ENCODE results near the gene CFAP161. TPM values are rescaled to one million over a fixed set of nuclear protein-coding genes. Genes with fewer than 3 reads are reported as not detected.

The CFAP161 gene
- total RNA-seq, 2 donors from 2014 or later, result 2.9 TPM; not detected in 1

GRCh38 chr15:81087694-81088093 lies 46.4 kb upstream of the CFAP161 start:
- H3K4me1 ChIP-seq (replicated peaks), result no peaks in the 10 kb centered on the region
- DNase-seq (ENCODE audit: low spot score), result no peak
- no peaks in the 10 kb centered on the region for H3K36me3 ChIP-seq
- 19% methylated on average over 1 of the region's 1 CpG for WGBS
- no peaks in the 10 kb centered on the region for H3K9me3 ChIP-seq
- intact Hi-C loops (cut with DNase I), result no loop called here
- no peak overlapping the region for H3K4me3 ChIP-seq
- H3K27me3 ChIP-seq (replicated peaks; ENCODE audit: insufficient read depth), result no peaks in the 10 kb centered on the region
- TF ChIP-seq POLR2AphosphoS5 (IDR thresholded peaks at IDR 0.05) (no peak), POLR2A (IDR thresholded peaks at IDR 0.05) (no peak), CTCF (IDR thresholded peaks at IDR 0.05) (no peak)
- H3K27ac ChIP-seq, result no peak overlapping the region

GRCh38 chr15:81088470-81089013 lies 45.5 kb upstream of the CFAP161 start:
- no peak for DNase-seq (ENCODE audit: low spot score)
- no peak for TF ChIP-seq POLR2AphosphoS5 (IDR thresholded peaks at IDR 0.05)
- Histone ChIP-seq H3K27me3 (replicated peaks; ENCODE audit: insufficient read depth) (no peaks in the 10 kb centered on the region), H3K4me1 (replicated peaks) (no peaks in the 10 kb centered on the region), H3K9me3 (no peaks in the 10 kb centered on the region), H3K36me3 (no peaks in the 10 kb centered on the region), H3K27ac (no peak overlapping the region), H3K4me3 (no peak overlapping the region)
- WGBS, result 54% methylated on average over 5 of the region's 5 CpGs
- intact Hi-C loops (cut with DNase I), result no loop called here

- H3K4me1 ChIP-seq (replicated peaks), result no peaks in the 10 kb centered on the region
- no peak for DNase-seq (ENCODE audit: low spot score)
- H3K36me3 ChIP-seq, result no peaks in the 10 kb centered on the region
- TF ChIP-seq POLR2AphosphoS5 (IDR thresholded peaks at IDR 0.05), result no peak
- WGBS, result 39% methylated on average over 13 of the region's 13 CpGs
- H3K4me3 ChIP-seq, result no peak overlapping the region
- intact Hi-C loops (cut with DNase I), result no loop called here
- no peaks in the 10 kb centered on the region for H3K9me3 ChIP-seq
- no peaks in the 10 kb centered on the region for H3K27me3 ChIP-seq (replicated peaks; ENCODE audit: insufficient read depth)
- no peak overlapping the region for H3K27ac ChIP-seq
Measured at GRCh38 chr15:81091889-81092558, 42.0 kb upstream of the CFAP161 start.

- H3K9me3 ChIP-seq, result no peaks in the 10 kb centered on the region
- WGBS, result 73% methylated on average over 5 of the region's 5 CpGs
- no peaks in the 10 kb centered on the region for H3K27me3 ChIP-seq (replicated peaks; ENCODE audit: insufficient read depth)
- H3K27ac ChIP-seq, result no peak overlapping the region
- no peak for TF ChIP-seq CTCF (IDR thresholded peaks at IDR 0.05)
- TF ChIP-seq POLR2A (IDR thresholded peaks at IDR 0.05), result no peak
- no peak overlapping the region for H3K4me3 ChIP-seq
- DNase-seq (ENCODE audit: low spot score), result no peak
- H3K36me3 ChIP-seq, result no peaks in the 10 kb centered on the region
- intact Hi-C loops (cut with DNase I), result no loop called here
- no peaks in the 10 kb centered on the region for H3K4me1 ChIP-seq (replicated peaks)
Measured at GRCh38 chr15:81092559-81092902, 41.5 kb upstream of the CFAP161 start.

- Histone ChIP-seq H3K27me3 (replicated peaks; ENCODE audit: insufficient read depth) (no peaks in the 10 kb centered on the region), H3K36me3 (no peaks in the 10 kb centered on the region), H3K9me3 (no peaks in the 10 kb centered on the region), H3K4me1 (replicated peaks) (no peaks in the 10 kb centered on the region), H3K4me3 (no peak overlapping the region), H3K27ac (no peak overlapping the region)
- no peak for DNase-seq (ENCODE audit: low spot score)
- no peak for TF ChIP-seq POLR2AphosphoS5 (IDR thresholded peaks at IDR 0.05)
- TF ChIP-seq POLR2A (IDR thresholded peaks at IDR 0.05), result no peak
- TF ChIP-seq CTCF (IDR thresholded peaks at IDR 0.05), result no peak
- intact Hi-C loops (cut with DNase I), result no loop called here
- WGBS, result 96% methylated on average over 5 of the region's 5 CpGs
Measured at GRCh38 chr15:81093961-81094360, 40.1 kb upstream of the CFAP161 start.

GRCh38 chr15:81095690-81096365 lies 38.2 kb upstream of the CFAP161 start:
- Histone ChIP-seq H3K4me1 (replicated peaks) (no peaks in the 10 kb centered on the region), H3K27me3 (replicated peaks; ENCODE audit: insufficient read depth) (no peaks in the 10 kb centered on the region), H3K27ac (no peak overlapping the region), H3K4me3 (no peak overlapping the region), H3K36me3 (no peaks in the 10 kb centered on the region), H3K9me3 (no peaks in the 10 kb centered on the region)
- no peak for DNase-seq (ENCODE audit: low spot score)
- TF ChIP-seq POLR2AphosphoS5 (IDR thresholded peaks at IDR 0.05) (no peak), CTCF (IDR thresholded peaks at IDR 0.05) (no peak), POLR2A (IDR thresholded peaks at IDR 0.05) (no peak)
- 86% methylated on average over 12 of the region's 12 CpGs for WGBS
- intact Hi-C loops (cut with DNase I), result no loop called here
